Measurements from ENCODE around the gene TDRD15. TPM values are rescaled to one million over a fixed set of nuclear protein-coding genes. Genes with fewer than 3 reads are reported as not detected.
"Not testable (repeated sequence)": the region's sequence is repeated elsewhere in the genome, so short reads cannot be mapped to it uniquely, and the experiment has no call there.

The TDRD15 gene
- total RNA-seq, 1 donor from 2014 or later = not detected

GRCh38 chr2:21099281-21099907 is 24.4 kb upstream of the TDRD15 start:
- Mint-ChIP-seq H3K27me3 (ENCODE audit: unreplicated experiment) (peaks cover 29% of the 10 kb centered on the region), H3K4me3 (ENCODE audit: unreplicated experiment) (no peak overlapping the region), H3K36me3 (ENCODE audit: unreplicated experiment) (no peaks in the 10 kb centered on the region), H3K27ac (ENCODE audit: unreplicated experiment) (no peak overlapping the region), H3K9me3 (ENCODE audit: unreplicated experiment) (no peaks in the 10 kb centered on the region), H3K4me1 (ENCODE audit: unreplicated experiment) (no peaks in the 10 kb centered on the region)
- DNase-seq (ENCODE audit: extremely low spot score, unreplicated experiment) = no peak
- TF ChIP-seq CTCF (IDR thresholded peaks at IDR 0.05) = no peak

GRCh38 chr2:21101514-21102155 is 22.1 kb upstream of the TDRD15 start:
- not testable (repeated sequence) for H3K4me3 Mint-ChIP-seq (ENCODE audit: unreplicated experiment); DNase-seq (ENCODE audit: extremely low spot score, unreplicated experiment); H3K9me3 Mint-ChIP-seq (ENCODE audit: unreplicated experiment); H3K4me1 Mint-ChIP-seq (ENCODE audit: unreplicated experiment); H3K27ac Mint-ChIP-seq (ENCODE audit: unreplicated experiment); H3K36me3 Mint-ChIP-seq (ENCODE audit: unreplicated experiment)
- H3K27me3 Mint-ChIP-seq (ENCODE audit: unreplicated experiment) = peaks cover 30% of the 10 kb centered on the region

GRCh38 chr2:21102356-21102755 is 21.4 kb upstream of the TDRD15 start:
- H3K4me1 Mint-ChIP-seq (ENCODE audit: unreplicated experiment) = no peaks in the 10 kb centered on the region
- H3K36me3 Mint-ChIP-seq (ENCODE audit: unreplicated experiment) = no peaks in the 10 kb centered on the region
- TF ChIP-seq CTCF (IDR thresholded peaks at IDR 0.05) = no peak
- H3K9me3 Mint-ChIP-seq (ENCODE audit: unreplicated experiment) = no peaks in the 10 kb centered on the region
- no peak overlapping the region for H3K4me3 Mint-ChIP-seq (ENCODE audit: unreplicated experiment)
- no peak overlapping the region for H3K27ac Mint-ChIP-seq (ENCODE audit: unreplicated experiment)
- peaks cover 32% of the 10 kb centered on the region for H3K27me3 Mint-ChIP-seq (ENCODE audit: unreplicated experiment)
- DNase-seq (ENCODE audit: extremely low spot score, unreplicated experiment) = no peak

GRCh38 chr2:21103274-21103891 is 20.4 kb upstream of the TDRD15 start:
- Mint-ChIP-seq H3K27me3 (ENCODE audit: unreplicated experiment) (peaks cover 29% of the 10 kb centered on the region), H3K4me1 (ENCODE audit: unreplicated experiment) (no peaks in the 10 kb centered on the region), H3K36me3 (ENCODE audit: unreplicated experiment) (no peaks in the 10 kb centered on the region), H3K27ac (ENCODE audit: unreplicated experiment) (no peak overlapping the region), H3K4me3 (ENCODE audit: unreplicated experiment) (no peak overlapping the region), H3K9me3 (ENCODE audit: unreplicated experiment) (no peaks in the 10 kb centered on the region)
- no peak for DNase-seq (ENCODE audit: extremely low spot score, unreplicated experiment)
- no peak for TF ChIP-seq CTCF (IDR thresholded peaks at IDR 0.05)

GRCh38 chr2:21104030-21104660 is 19.6 kb upstream of the TDRD15 start:
- Mint-ChIP-seq H3K27me3 (ENCODE audit: unreplicated experiment) (peaks cover 27% of the 10 kb centered on the region), H3K9me3 (ENCODE audit: unreplicated experiment) (no peaks in the 10 kb centered on the region)

More at GRCh38 chr2:21104030-21104660, 19.6 kb upstream of the TDRD15 start:
- Mint-ChIP-seq H3K36me3 (ENCODE audit: unreplicated experiment) (no peaks in the 10 kb centered on the region), H3K4me3 (ENCODE audit: unreplicated experiment) (no peak overlapping the region), H3K4me1 (ENCODE audit: unreplicated experiment) (no peaks in the 10 kb centered on the region), H3K27ac (ENCODE audit: unreplicated experiment) (no peak overlapping the region)
- no peak for TF ChIP-seq CTCF (IDR thresholded peaks at IDR 0.05)
- DNase-seq (ENCODE audit: extremely low spot score, unreplicated experiment) = no peak

All from osteocyte (in vitro differentiated cells).